HTR-8/SVneo (cell line): ENCODE results near the gene ARHGEF12.

Experiments used
- DNase-seq: peaks from one replicate; pipeline ENCODE4 v3.0.0; 2011; ENCODE audit warnings: low spot score, mixed read lengths; ENCODE audit not compliant: insufficient read length
- FAIRE-seq: peaks from 2 replicates; lab custom pipeline; 2011; peaks lifted over from hg19 to GRCh38; lab: Jason Lieb, UNC

The ARHGEF12 gene

DNA sequence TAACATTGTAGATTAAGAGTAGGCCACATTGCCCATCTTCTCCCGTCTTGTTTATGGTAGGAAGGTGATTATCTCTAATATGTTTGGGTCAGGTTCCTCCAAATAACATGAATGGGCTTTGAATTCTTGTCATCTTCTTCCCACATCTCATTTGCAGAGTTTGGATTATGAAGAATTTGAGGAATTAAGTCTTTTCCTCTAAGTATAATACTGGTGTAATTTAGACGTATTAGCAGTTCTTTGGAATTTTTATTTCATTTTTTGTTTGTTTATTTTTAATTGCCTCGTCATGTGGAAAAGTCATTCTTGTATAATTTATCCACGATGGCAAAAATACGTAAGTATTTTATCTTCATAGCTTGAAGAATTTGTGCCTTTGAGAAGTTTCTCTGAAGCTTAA lies 73.4 kb downstream of the ARHGEF12 start:
- DNase-seq (no peak), FAIRE-seq (no peak)

DNA sequence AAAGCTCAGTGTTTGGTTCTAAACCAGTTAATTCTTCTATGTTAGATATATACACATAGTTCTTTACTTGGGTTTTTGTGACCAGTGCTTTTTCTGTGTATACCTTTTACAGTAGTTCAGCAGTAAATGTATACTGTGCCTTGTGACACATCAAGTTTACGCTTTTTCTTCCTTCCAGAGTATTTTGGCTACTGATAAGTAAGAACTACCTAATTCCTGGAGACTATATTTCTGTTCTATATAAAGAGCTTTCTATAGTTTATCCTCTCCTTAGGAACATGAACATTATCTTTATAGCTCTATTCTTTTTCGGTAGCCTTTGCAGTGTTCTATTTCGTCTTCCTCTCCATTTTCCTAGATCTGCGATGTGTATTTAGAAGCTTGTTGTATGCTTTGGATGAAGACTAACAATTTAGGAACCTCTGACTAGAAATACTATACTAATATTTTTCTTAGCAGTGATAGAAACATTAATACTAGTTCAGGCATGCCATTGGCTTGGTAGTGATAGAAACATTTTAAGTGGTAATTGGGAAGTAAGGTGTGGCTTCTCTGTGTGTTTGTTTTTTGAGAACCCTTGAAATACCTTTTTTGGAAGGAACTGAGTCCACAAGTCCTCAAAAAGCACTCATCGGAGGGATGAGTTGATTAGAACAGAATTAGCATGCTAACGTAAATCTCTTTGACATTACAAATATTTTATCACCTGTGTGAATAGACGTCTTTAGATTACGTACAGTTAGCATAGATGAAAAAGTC lies 74.6 kb downstream of the ARHGEF12 start:
- DNase-seq (no peak), FAIRE-seq (no peak)

DNA sequence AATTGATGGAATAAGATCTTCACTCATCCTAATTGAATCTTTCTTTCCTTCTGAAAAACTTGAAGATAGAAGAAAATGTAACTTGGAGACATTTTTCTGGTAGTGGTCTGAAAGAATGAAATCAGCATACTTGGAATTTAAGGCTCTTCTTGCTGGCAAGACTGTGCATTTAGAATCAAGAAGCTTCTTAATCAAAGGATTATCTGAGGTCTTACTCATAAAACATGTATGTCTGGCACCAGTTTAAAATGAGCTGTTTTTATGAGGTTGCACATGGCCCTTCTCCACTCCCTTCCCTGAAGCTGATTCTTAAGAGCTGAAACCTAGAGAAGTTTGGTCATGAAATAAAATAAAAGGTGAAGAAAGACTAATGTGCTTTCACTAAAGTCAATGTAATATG lies 77.3 kb downstream of the ARHGEF12 start:
- DNase-seq (no peak), FAIRE-seq (no peak)

DNA sequence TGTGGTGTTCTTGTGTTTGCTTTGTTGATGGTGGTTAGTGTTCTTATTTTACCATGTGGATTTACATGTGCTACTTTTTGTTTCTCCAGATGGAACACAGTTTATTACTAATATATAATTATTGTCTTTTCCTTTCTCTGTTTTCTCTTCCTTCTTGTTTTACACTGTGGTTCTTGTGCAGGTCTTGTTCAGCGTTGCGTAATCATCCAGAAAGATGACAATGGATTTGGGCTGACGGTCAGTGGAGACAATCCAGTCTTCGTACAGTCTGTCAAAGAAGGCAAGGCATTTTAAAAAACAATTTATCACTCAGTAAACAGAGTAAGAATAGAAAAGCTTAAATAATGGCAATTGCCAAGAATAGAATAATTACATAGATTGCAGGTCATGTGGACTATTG lies 84.4 kb downstream of the ARHGEF12 start:
- DNase-seq (no peak), FAIRE-seq (no peak)

DNA sequence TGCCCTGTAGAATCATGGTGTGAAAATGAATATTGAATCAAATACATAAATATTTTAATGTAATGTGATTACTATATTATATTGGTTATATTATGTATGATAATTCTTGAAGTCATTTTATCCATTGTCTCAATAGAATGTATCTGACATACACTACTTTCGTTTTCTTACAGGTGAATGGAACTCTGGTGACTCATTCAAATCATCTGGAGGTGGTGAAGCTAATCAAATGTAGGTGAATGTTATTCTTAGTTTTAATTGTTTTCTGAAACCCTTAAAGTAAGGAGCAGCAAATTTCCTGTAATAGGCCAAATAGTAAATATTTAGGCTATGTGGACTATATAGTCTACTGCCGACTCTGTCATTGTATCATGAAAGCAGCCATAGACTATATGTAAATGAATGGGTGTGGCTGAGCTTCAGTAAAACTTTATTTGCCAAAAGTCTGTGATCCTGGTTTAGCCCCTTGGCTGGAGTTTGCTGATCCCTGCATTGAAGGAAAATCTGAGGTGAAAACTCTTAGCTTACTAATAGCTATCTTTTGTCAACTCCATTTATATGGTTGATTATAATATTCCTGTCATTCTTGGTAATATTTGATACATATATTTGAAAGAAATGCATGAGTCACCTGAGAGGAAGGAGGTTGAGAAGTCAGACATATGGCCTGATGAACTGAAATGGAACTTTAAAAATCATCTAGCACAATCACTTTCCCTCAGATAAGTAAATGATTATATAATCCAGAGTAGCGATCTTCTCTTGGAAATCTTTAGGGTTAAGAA lies 88.2 kb downstream of the ARHGEF12 start:
- DNase-seq (no peak), FAIRE-seq (no peak)

DNA sequence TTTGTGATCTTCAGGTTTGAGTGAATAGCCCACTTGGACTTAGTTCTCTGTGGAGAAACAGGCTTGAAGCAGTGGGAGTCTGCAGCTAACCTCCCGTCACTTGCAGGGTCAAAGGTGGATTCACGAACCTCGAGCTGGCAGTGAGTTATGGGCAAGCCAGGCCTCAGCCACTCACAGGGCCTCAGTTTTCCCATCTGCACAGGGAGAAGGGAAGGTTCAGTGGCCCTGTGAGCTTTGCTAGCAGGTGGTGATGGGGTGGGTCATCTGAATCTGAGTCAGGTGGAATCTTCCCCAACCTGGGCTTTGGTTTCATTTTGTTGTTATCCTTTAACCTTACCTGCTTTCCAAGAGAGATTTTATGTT lies 88.7 kb downstream of the ARHGEF12 start:
- DNase-seq (no peak), FAIRE-seq (no peak)

DNA sequence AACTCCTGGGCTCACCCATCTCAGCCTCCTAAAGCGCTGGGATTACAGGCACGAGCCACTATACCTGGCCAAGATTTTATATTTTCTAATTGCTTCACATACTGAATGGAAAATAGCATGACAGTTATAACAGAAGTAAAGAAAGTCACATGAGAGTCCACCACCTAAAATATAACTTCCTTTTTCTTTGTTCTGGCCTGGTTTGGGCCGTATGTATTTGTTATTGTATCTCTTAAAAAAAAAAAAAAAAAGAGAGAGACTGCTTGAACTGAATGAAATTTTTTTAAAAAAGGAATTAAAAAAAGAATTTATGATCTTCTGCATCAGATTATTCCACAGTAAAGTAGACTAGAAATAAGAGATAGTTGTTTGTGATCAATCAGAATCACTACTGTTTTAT lies 89.3 kb downstream of the ARHGEF12 start:
- DNase-seq (no peak), FAIRE-seq (no peak)

DNA sequence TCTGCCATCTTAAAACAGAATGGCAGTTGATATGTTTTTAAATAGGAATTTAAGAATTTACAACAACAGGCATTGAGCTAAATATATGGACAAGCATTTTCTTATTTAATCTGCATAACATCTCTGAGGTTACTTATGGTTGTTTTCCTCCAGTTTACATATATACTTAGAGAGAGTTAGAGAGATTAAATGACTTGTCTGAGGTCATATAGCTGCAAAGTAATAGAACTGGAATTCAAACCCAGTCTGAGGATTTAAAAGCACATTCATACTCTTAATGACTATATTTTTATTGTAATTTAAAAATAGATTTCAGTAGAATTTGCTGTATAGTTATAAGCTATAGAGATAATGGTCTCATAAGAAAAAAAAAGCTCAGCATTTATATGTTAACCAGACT lies 93.9 kb downstream of the ARHGEF12 start:
- DNase-seq (no peak), FAIRE-seq (no peak)

DNA sequence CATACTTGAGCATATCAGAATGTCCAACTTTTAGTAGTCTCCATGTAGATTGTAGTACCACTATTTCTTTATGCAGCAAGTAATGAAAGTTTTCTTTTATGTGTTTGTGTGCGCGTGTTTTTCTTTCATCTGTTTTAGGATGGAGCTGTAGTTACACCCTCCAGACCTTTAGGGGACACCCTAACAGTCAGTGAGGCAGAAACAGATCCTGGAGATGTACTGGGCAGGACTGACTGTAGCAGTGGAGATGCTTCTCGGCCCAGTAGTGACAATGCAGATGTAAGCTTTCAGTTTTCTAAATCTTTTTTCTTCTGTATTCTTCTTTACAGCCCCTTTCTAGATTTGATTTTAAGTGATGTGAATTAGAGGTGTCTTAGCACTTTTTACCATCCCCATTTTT lies 95.4 kb downstream of the ARHGEF12 start:
- FAIRE-seq, result peak; percentile 16
- peak; percentile 30 for DNase-seq

DNA sequence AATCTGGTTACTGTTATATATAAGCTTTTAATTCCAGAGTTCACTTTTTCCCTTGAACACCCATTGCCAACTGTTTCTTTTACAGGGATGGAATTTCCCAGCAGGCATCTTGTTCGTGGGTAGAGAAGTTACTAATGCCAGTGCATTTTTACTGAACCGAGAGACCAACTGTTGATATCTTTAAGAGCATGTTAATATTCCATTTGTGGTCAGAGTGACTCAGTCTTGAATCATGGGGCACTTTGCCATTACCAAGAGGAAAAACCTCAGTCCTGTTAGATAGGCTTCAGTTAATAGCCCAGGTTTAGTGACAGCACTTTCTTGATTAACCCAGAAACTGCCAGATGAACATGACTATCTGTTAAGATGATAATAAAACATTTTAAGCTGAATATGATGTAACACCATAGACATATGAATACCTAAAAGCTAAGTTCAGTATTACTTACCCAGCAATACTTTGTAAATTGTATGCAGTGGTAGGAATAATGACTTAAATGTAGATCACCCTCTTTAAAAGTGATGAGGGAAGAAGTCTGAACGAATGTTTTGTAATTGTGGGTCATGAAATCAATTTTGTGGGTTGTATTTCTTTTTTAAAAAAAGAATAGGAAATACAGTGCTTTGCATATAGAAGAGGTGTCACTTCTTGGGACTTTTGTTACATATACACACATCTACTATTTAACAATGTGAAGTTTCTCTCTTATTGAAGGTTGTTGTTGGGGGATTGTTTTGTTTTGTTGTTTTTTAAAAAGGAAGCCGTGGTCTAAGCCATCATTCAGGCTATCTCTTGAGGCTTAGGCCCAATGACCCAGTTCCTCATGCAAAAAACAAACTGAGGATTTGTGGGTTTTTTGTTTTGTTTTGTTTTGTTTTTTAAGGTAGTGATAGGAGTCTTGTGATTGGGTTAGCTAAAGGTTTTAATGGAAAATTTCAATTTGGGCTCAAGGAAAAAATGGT lies 96.1 kb downstream of the ARHGEF12 start:
- FAIRE-seq (peak; percentile 85), DNase-seq (peak; percentile 82)

DNA sequence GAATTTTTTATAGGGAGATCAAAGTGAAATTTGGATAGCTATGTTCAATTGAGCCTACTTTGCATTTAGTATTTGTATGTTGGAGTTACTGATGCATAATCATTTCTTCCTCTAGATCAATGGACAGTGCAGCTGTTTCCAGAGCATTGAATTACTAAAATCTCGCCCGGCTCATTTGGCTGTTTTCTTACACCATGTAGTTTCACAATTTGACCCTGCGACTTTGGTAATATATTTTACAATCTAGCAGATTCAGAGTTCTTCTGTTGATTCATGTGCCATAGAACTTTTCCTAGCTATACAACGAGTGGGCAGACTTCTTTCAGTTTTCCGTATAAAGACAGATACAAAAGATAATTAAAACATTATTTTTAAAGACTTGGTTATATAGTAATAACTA lies 105.4 kb downstream of the ARHGEF12 start:
- DNase-seq (no peak), FAIRE-seq (no peak)

DNA sequence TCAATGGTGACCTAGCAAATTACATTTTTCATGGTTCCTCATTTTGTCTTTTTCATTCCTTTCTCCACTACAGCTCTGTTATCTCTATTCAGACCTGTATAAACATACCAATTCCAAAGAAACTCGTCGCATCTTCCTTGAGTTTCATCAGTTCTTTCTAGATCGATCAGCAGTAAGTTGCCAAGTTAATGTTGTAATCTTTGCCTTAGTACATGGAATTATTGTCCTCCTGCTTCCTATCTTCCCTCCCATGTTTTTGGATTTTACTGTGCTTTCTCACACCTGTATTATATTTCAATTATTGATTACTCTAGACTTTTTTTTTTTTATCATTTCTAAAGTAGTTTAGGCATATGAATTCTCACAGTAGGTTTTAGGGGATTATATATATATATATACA lies 105.8 kb downstream of the ARHGEF12 start:
- no peak for FAIRE-seq
- DNase-seq, result no peak

DNA sequence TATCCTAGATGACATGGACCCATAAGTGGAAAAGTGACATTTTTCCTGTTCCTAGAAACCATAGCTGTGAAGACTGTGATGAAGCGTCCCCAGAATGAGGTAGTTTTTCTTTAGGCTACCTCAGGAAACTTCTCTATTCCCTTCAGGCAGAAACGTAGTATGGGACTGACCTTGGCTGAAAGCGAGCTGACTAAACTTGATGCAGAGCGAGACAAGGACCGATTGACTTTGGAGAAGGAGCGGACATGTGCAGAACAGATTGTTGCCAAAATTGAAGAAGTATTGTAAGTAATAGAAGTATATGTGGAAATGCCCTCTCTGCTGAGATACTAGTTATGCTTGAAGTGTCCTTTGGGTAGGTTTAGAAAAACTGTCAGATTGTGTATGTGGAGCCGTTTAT lies 110.6 kb downstream of the ARHGEF12 start:
- no peak for DNase-seq
- FAIRE-seq, result no peak

DNA sequence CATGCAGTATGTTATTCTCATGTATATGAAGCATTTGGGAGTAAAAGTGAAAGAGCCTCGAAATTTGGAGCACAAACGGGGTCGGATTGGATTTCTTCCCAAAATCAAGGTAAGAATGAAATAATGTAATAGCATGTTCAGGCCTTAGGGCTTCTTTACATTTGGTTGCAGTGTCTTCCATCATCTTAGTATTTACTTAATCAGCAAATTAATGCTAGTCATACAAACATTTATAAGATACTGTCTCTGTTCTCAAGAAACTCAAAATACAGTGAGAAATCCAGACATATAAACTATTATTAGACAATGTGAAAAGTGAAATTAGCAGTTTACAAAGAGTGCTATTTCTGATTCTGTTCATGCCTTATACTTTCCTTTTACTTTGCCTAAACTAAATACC lies 112.0 kb downstream of the ARHGEF12 start:
- DNase-seq (no peak), FAIRE-seq (no peak)

DNA sequence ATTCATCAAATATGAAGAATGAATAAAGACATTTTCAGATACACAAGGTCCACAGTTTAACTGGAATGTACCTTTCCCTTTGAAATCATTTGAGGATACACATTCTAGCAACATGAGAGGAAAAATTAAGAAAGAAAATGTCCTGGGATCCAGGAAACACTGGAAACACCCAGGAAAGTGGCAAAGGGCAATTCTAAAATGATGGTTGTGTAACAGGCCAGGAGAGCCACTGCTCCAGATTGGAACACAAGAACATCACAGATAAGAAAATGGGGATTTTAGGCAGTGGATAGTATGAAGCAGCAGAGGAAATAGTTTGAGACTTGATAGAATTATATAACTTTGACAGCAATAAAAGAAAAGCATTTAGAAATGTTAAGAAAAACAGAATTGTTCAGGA lies 119.3 kb downstream of the ARHGEF12 start:
- FAIRE-seq, result no peak
- no peak for DNase-seq

DNA sequence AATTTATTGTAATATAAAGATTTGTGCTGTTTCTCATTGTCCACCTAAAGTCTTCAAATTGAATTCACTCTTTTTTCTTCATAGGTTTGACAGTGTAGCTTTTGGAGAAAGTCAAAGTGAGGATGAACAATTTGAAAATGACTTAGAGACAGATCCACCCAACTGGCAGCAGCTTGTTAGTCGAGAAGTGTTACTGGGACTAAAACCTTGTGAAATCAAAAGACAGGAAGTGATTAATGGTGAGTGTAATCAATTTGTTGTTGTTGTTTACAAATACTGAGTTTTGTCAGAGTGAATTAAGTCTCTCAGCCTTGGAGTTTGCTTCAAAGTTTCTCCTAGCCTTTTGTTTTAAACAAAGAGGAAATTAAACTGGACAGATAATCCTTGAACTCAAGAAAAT lies 121.8 kb downstream of the ARHGEF12 start:
- FAIRE-seq, result no peak
- no peak for DNase-seq

DNA sequence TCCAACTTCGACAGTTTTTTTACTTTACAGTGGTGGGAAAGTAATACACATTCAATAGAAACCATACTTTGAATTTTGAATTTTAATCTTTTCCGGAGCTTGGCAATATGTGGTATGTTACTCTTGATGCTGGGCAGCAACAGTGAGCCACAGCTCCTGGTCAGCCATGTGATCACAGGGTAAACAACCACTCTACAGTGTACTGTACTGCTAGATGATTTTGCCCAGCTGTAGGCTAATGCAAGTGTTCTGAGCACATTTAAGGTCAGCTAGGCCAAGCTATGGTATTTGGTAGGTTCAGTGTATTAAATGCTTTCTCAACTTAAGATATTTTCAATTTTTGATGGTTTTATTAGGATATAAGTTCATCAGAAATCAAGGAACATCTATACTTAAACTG lies 126.6 kb downstream of the ARHGEF12 start:
- FAIRE-seq (no peak), DNase-seq (no peak)

DNA sequence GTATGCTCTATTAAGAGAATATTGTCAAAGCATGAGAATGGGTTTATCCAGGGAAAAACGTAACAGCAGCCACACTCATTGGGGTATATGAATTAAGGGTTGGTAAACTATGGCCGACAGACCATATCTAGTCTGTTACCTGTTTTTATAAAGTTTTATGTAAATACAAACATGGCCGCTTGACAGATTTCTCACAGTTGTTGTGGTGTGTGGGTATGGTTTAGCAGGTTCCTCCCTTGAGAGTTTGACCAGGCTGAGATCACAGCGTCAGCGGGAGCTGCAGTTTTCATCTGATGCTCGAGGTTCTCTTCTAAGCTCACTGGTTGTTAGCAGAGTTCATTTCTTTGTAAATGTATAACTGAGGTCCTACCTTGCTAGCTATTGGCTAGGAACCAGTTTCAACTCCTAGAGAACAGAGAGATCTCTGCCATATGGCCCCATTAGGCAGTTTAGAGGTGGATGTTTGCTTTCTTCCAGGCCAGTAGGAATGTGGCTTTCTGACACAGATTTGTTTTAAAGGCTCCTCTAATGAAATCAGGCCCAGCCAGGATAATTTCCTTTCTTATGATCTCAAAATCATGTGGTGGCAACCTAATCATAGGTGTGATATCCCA lies 129.8 kb downstream of the ARHGEF12 start:
- FAIRE-seq, result no peak
- no peak for DNase-seq

DNA sequence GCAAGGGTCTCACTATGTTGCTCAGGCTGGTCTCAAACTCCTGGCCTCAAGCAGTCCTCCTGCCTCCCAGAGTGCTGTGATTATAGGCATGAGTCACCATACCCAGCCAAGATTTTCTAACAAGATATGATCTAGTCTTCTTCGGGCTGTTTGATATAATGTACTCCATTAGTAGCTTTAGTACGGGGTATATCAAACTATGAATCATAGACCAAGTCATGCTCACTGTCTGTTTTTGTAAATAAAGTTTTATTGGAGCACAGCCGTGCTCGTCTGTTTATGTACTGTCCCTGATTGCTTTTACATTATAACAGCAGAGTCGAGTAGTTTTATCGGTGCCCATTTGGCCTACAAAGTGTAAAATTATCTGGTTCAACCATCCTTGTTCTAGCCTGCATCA lies 131.4 kb downstream of the ARHGEF12 start:
- peak; percentile 40 for FAIRE-seq
- peak; percentile 28 for DNase-seq

DNA sequence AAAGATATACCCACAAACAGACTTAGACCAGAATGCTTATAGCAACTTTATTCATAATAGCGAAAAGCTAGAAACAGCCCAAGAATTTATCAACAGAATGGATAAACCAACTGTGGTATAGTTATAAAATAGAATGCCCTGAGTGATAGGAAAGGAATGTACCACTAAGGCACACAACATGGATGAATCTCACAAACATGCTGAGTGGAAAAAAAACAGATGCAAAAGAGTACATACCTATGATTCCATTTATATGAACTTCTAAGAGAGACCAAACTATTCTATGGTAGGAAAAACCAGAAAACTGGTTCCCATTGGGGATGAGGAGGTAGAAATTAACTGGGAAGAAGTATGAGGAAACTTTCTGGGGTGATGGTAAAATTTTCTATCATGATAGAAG lies 134.9 kb downstream of the ARHGEF12 start:
- FAIRE-seq, result no peak
- no peak for DNase-seq
